Measurements from ENCODE around the gene MRPL14. TPM values are rescaled to one million over a fixed set of nuclear protein-coding genes. Genes with fewer than 3 reads are reported as not detected.

The MRPL14 gene
- total and polyA plus RNA-seq, 2 of the 4 experiments (the other 2 are of a cell fraction) = 43.7 to 87.9 TPM

DNA sequence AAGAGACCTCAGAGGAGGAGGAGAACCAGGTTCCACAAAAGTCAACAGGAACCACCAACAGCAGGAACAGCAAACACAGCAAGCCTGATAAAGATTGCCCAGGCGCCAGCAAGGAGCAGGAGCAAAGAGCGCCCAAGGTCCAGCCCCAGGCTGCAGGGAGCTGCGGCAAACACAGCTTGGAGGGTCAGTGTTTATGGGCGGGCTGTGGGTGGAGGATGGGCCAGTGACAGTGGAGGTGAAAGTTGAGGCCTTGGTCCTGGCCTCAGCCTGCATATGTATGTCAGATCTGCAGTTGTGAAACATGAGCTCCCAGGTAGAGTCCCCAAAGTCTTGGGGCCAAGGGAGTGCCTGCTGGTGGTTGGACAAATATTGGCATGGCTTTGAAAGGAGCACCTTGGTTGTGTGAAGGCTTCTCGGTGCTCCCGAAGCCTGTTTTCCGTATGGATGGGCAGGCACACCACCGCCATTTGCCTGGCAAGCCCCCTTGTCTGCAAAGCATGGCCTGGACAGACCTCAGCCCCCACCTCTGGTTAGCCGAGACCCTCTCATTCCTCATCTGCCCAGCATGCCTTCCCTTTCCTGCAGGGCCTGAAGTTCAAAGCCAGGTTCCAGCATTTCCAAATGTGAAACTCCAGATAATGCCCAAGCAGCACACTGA is 29.4 kb upstream of the MRPL14 start:
- Histone ChIP-seq H3K36me3 (ENCODE audit: control insufficient read depth, insufficient read depth, low read length) (peaks cover 3% of the 10 kb centered on the region; the same call in 1 of the 2 replicates), H3K9ac (ENCODE audit: low read depth, low read length) (no peak overlapping the region), H3K4me2 (ENCODE audit: low read depth, low read length) (no peak overlapping the region), H2BK15ac (ENCODE audit: low read depth, low read length) (no peak overlapping the region), H2BK5ac (ENCODE audit: low read depth, low read length, poor library complexity, severe bottlenecking) (no peak overlapping the region), H3K4me3 (ENCODE audit: insufficient read depth, low read depth, low read length) (no peak overlapping the region), H3K9me3 (ENCODE audit: control insufficient read depth, insufficient read depth, low read length) (no peaks in the 10 kb centered on the region), H2AK9ac (replicated peaks; ENCODE audit: low read depth, low read length, poor library complexity) (no peak overlapping the region), H3K27me3 (ENCODE audit: control insufficient read depth, insufficient read depth, low read length) (no peaks in the 10 kb centered on the region), H3K23ac (ENCODE audit: low read depth, low read length) (no peak overlapping the region), H3K14ac (replicated peaks; ENCODE audit: low read depth, low read length) (no peak overlapping the region), H4K91ac (ENCODE audit: insufficient read depth, low read depth, low read length) (no peak overlapping the region), H3K27ac (ENCODE audit: insufficient read depth, low read length) (no peak overlapping the region), H3K4me1 (ENCODE audit: control insufficient read depth, insufficient read depth, low read length) (peaks cover 1% of the 10 kb centered on the region), H4K8ac (ENCODE audit: low read depth in 2 of 2, low read length in 2 of 2) (no peak overlapping the region), H3K79me1 (ENCODE audit: low read depth in 1 of 2, low read length in 2 of 2) (no peaks in the 10 kb centered on the region), H4K5ac (ENCODE audit: low read depth, low read length) (no peak overlapping the region), H2BK20ac (ENCODE audit: low read depth, low read length) (no peak overlapping the region), H2AFZ (replicated peaks; ENCODE audit: low read length, poor library complexity) (no peak overlapping the region), H2BK120ac (ENCODE audit: low read depth, low read length) (no peak overlapping the region), H3K18ac (ENCODE audit: low read depth, low read length) (no peak overlapping the region), H3K4ac (ENCODE audit: low read depth, low read length) (no peak overlapping the region), H3K56ac (ENCODE audit: extremely low read depth, insufficient read depth, low read length) (no peak overlapping the region), H3K9me1 (ENCODE audit: insufficient read depth, low read length) (0 out of 2 replicates have a peak, but pooled peaks cover 2% of the 10 kb centered on the region), H4K20me1 (ENCODE audit: insufficient read depth, low read length) (peaks cover 7% of the 10 kb centered on the region; the same call in 1 of the 2 replicates), H2AK5ac (ENCODE audit: low read depth, low read length) (no peak overlapping the region)
- dilution Hi-C loops (cut with HindIII; ENCODE audit: low sequenced_read_pairs, unreplicated experiment) (no loop called here), intact Hi-C loops (cut with micrococcal nuclease) (no loop called here), in situ Hi-C loops (cut with MboI; ENCODE audit: low sequenced_read_pairs) (no loop called here)
- BruUV-seq (replicated peaks) = no TSS peak
- DNase-seq (no peak), ATAC-seq (ENCODE audit: low read depth) (no peak)
- 72% methylated on average over 5 of the region's 9 CpGs; no CpG with 5 or more reads in 1 of the 2 experiments for WGBS, 2 experiments (ENCODE audit: extremely low coverage in 2 of 2, insufficient read length in 1 of 2)
- no peak for TF ChIP-seq BHLHE40 (IDR thresholded peaks at IDR 0.05; ENCODE audit: low read depth, low read length)
- POLR2A ChIA-PET (ENCODE audit: unreplicated experiment) = no interaction called here
- CTCF ChIA-PET = no interaction called here

Data from IMR-90 (cell line).